ENCODE data around the gene NACC2. TPM values are rescaled to one million over a fixed set of nuclear protein-coding genes. Genes with fewer than 3 reads are reported as not detected.

The NACC2 gene
- total and polyA plus RNA-seq, 2 experiments from 2014 or later, result 3.8 to 20.8 TPM

DNA sequence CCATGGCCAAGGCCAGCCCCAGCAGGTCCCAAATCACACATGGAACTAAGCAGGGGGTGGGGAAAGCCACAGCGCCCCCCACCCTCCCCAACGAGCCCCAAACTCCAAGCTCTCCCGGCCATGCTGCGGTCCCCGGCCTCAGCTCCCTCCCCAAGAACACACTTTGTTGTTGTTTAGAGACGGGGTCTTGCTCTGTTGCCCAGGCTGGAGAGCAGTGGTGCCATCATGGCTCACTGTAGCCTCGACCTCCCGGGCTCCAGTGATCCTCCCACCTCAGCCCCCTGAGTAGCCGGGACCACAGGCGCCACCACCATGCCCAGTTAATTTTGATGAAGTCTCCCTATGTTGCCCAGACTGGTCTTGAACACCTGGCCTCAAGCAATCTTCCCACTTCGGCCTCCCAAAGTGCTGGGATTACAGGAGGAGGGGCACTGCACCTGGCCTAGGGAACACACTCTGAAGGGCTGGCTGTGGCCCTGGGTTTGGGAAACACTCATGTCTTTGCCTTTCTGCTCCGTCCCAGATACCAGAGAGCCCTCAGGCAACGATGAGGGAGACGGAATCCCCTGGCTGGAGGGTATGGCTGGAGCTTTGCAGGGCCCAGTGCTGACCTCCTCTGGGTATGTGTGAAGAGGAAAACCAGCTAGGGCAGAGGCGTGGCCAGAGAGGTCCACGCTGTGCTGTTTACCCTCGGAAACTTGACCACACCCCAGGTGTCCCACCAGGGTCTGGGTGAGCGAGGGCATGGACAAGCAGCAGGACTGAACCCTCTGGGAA, 80.8 kb downstream of the NACC2 start:
- no peaks in the 10 kb centered on the region; the same call in 2 of the 3 replicates for H3K36me3 Mint-ChIP-seq (ENCODE audit: low read depth)
- TF ChIP-seq ZNF331 (CRISPR knock-in tag; IDR thresholded peaks at IDR 0.05; ENCODE audit: low read depth) (no peak), ETS1 (IDR thresholded peaks at IDR 0.05) (no peak), NANOG (IDR thresholded peaks at IDR 0.05; ENCODE audit: borderline replicate concordance) (no peak), ZNF114 (CRISPR knock-in tag; IDR thresholded peaks at IDR 0.05) (no peak), CREB1 (CRISPR knock-in tag; IDR thresholded peaks at IDR 0.05; ENCODE audit: low read depth) (no peak), STAT1 (IDR thresholded peaks at IDR 0.05; ENCODE audit: unreplicated experiment) (no peak), EZH2phosphoT487 (IDR thresholded peaks at IDR 0.05; ENCODE audit: unreplicated experiment) (no peak), POLR2AphosphoS5 (IDR thresholded peaks at IDR 0.05; ENCODE audit: low read depth) (no peak)
- TF ChIP-seq, protein P1, sequence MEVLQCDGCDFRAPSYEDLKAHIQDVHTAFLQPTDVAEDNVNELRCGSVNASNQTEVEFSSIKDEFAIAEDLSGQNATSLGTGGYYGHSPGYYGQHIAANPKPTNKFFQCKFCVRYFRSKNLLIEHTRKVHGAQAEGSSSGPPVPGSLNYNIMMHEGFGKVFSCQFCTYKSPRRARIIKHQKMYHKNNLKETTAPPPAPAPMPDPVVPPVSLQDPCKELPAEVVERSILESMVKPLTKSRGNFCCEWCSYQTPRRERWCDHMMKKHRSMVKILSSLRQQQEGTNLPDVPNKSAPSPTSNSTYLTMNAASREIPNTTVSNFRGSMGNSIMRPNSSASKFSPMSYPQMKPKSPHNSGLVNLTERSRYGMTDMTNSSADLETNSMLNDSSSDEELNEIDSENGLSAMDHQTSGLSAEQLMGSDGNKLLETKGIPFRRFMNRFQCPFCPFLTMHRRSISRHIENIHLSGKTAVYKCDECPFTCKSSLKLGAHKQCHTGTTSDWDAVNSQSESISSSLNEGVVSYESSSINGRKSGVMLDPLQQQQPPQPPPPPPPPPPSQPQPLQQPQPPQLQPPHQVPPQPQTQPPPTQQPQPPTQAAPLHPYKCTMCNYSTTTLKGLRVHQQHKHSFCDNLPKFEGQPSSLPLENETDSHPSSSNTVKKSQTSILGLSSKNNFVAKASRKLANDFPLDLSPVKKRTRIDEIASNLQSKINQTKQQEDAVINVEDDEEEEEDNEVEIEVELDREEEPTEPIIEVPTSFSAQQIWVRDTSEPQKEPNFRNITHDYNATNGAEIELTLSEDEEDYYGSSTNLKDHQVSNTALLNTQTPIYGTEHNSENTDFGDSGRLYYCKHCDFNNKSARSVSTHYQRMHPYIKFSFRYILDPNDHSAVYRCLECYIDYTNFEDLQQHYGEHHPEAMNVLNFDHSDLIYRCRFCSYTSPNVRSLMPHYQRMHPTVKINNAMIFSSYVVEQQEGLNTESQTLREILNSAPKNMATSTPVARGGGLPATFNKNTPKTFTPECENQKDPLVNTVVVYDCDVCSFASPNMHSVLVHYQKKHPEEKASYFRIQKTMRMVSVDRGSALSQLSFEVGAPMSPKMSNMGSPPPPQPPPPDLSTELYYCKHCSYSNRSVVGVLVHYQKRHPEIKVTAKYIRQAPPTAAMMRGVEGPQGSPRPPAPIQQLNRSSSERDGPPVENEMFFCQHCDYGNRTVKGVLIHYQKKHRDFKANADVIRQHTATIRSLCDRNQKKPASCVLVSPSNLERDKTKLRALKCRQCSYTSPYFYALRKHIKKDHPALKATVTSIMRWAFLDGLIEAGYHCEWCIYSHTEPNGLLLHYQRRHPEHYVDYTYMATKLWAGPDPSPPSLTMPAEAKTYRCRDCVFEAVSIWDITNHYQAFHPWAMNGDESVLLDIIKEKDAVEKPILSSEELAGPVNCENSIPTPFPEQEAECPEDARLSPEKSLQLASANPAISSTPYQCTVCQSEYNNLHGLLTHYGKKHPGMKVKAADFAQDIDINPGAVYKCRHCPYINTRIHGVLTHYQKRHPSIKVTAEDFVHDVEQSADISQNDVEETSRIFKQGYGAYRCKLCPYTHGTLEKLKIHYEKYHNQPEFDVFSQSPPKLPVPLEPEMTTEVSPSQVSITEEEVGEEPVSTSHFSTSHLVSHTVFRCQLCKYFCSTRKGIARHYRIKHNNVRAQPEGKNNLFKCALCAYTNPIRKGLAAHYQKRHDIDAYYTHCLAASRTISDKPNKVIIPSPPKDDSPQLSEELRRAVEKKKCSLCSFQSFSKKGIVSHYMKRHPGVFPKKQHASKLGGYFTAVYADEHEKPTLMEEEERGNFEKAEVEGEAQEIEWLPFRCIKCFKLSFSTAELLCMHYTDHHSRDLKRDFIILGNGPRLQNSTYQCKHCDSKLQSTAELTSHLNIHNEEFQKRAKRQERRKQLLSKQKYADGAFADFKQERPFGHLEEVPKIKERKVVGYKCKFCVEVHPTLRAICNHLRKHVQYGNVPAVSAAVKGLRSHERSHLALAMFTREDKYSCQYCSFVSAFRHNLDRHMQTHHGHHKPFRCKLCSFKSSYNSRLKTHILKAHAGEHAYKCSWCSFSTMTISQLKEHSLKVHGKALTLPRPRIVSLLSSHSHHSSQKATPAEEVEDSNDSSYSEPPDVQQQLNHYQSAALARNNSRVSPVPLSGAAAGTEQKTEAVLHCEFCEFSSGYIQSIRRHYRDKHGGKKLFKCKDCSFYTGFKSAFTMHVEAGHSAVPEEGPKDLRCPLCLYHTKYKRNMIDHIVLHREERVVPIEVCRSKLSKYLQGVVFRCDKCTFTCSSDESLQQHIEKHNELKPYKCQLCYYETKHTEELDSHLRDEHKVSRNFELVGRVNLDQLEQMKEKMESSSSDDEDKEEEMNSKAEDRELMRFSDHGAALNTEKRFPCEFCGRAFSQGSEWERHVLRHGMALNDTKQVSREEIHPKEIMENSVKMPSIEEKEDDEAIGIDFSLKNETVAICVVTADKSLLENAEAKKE (CRISPR knock-in tag; IDR thresholded peaks at IDR 0.05), result no peak
- TF ChIP-seq, protein P2, sequence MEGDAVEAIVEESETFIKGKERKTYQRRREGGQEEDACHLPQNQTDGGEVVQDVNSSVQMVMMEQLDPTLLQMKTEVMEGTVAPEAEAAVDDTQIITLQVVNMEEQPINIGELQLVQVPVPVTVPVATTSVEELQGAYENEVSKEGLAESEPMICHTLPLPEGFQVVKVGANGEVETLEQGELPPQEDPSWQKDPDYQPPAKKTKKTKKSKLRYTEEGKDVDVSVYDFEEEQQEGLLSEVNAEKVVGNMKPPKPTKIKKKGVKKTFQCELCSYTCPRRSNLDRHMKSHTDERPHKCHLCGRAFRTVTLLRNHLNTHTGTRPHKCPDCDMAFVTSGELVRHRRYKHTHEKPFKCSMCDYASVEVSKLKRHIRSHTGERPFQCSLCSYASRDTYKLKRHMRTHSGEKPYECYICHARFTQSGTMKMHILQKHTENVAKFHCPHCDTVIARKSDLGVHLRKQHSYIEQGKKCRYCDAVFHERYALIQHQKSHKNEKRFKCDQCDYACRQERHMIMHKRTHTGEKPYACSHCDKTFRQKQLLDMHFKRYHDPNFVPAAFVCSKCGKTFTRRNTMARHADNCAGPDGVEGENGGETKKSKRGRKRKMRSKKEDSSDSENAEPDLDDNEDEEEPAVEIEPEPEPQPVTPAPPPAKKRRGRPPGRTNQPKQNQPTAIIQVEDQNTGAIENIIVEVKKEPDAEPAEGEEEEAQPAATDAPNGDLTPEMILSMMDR (conservative IDR thresholded peaks at IDR 0.05; ENCODE audit: low read depth in 2 of 2), result no peak
- H3K27me3 Mint-ChIP-seq (ENCODE audit: insufficient read depth, low read depth, poor library complexity), result peaks cover 16% of the 10 kb centered on the region
- peaks cover 46% of the 10 kb centered on the region for H3K4me1 Mint-ChIP-seq
- no peak overlapping the region for H3K27ac ChIP-seq (ENCODE audit: low read depth)
- no peaks in the 10 kb centered on the region for H3K9me2 ChIP-seq (ENCODE audit: insufficient read depth)
- no peaks in the 10 kb centered on the region for H3K9me3 Mint-ChIP-seq
- H3K79me2 ChIP-seq (replicated peaks; ENCODE audit: insufficient read depth), result 0 out of 2 replicates have a peak, but pooled peaks cover 6% of the 10 kb centered on the region
- H2AFZ ChIP-seq, result no peak overlapping the region
- no peaks in the 10 kb centered on the region for H3K27me3 ChIP-seq (ENCODE audit: insufficient read depth)
- ATAC-seq (no peak), DNase-seq (ENCODE audit: low spot score) (no peak)
- no peak overlapping the region for H3K27ac Mint-ChIP-seq
- H3K4me3 ChIP-seq, result no peak overlapping the region
- H3F3A ChIP-seq (replicated peaks; ENCODE audit: low read depth), result 0 out of 2 replicates have a peak, but pooled peaks cover 6% of the 10 kb centered on the region
- no peaks in the 10 kb centered on the region; the same call in 1 of the 2 replicates for H4K20me1 ChIP-seq (replicated peaks; ENCODE audit: insufficient read depth)
- H3K4me1 ChIP-seq (ENCODE audit: insufficient read depth), result peaks cover 6% of the 10 kb centered on the region
- H3K4me2 ChIP-seq, result no peak overlapping the region
- H3K36me3 ChIP-seq (ENCODE audit: insufficient read depth), result no peaks in the 10 kb centered on the region
- no peak overlapping the region for H3K4me3 Mint-ChIP-seq
